ENCODE results near the gene POLN. TPM values are rescaled to one million over a fixed set of nuclear protein-coding genes. Genes with fewer than 3 reads are reported as not detected.

POLN gene
- total RNA-seq, 2 donors from 2014 or later, result 1.6 to 2.8 TPM

DNA sequence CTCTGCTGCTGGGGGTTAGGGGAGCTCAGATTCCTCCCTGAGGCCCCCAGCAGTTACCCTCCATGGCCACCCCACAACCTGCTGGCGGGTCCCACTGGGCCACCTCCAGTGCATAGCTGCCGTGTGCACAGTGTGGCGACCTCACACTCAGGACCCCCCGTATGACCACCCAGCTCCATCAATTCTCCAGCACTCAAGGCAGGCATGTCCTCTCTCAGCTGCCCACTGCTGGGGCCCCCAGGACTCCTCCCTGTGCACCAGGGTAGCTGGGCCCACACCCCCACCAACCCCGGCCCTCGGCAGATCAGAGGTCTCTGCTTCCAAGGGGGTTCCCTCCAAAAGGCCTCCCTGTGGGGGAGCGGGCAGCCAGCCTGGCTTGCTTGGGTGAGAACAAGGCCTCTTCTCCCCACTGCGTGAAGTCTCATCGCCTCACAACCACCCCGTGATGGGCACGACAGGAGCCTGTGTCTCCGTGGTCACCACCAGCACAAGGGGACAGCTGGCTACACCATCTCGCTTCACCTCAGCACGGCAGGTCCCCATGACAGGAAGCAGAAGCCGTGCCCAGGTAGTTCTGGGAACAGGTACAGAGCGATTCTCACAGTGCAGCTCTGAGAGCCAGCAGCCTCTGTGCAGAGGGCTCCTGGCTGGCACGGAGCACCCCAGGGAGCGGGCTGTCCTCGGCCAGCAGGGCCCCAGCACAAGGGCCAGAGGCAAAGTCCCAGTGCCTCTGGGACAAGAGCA lies 4.6 kb upstream of the POLN start:
- peaks cover 10% of the 10 kb centered on the region for H3K4me1 ChIP-seq
- H3K4me3 ChIP-seq, result no peak overlapping the region
- H3K36me3 ChIP-seq, result peaks cover 6% of the 10 kb centered on the region
- no peak overlapping the region for H3K27ac ChIP-seq
- TF ChIP-seq, protein P1, sequence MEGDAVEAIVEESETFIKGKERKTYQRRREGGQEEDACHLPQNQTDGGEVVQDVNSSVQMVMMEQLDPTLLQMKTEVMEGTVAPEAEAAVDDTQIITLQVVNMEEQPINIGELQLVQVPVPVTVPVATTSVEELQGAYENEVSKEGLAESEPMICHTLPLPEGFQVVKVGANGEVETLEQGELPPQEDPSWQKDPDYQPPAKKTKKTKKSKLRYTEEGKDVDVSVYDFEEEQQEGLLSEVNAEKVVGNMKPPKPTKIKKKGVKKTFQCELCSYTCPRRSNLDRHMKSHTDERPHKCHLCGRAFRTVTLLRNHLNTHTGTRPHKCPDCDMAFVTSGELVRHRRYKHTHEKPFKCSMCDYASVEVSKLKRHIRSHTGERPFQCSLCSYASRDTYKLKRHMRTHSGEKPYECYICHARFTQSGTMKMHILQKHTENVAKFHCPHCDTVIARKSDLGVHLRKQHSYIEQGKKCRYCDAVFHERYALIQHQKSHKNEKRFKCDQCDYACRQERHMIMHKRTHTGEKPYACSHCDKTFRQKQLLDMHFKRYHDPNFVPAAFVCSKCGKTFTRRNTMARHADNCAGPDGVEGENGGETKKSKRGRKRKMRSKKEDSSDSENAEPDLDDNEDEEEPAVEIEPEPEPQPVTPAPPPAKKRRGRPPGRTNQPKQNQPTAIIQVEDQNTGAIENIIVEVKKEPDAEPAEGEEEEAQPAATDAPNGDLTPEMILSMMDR (IDR thresholded peaks at IDR 0.05), result no peak
- intact Hi-C loops (cut with DNase I), result no loop called here
- DNase-seq, result no peak
- H3K9me3 ChIP-seq, result no peaks in the 10 kb centered on the region
- H3K27me3 ChIP-seq, result no peaks in the 10 kb centered on the region
- no peak overlapping the region for H3K9ac ChIP-seq (ENCODE audit: low read depth in 2 of 2, low read length in 2 of 2)

DNA sequence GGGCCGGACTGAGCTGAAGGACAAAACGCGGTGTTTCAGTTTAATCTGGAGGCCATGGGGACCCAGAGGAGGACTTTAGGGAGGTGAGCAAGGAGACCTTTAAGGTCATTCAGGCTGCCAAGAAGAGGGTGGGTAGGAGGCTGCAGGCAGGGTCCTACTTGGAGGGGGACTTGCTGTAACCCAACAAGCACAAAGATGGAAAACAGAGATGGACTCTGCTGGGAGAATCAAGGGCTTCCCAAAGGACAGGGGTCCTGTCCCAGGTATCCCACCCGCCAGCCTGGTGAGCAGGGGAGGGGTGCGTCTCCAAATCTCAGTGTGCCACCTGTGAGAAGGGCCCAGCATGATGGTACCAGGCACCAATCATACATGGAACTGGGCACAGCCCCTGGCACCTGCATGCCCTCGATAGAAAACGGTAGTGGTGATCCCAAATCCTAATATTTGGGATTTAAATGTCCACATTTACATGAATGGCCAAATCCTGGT lies 3.9 kb upstream of the POLN start:
- intact Hi-C loops (cut with DNase I), result no loop called here
- Histone ChIP-seq H3K27me3 (no peaks in the 10 kb centered on the region), H3K4me3 (no peak overlapping the region), H3K36me3 (peaks cover 6% of the 10 kb centered on the region), H3K27ac (no peak overlapping the region), H3K9me3 (no peaks in the 10 kb centered on the region), H3K9ac (ENCODE audit: low read depth in 2 of 2, low read length in 2 of 2) (no peak overlapping the region), H3K4me1 (peaks cover 10% of the 10 kb centered on the region)
- DNase-seq, result no peak
- TF ChIP-seq, protein P1 (IDR thresholded peaks at IDR 0.05), result no peak

DNA sequence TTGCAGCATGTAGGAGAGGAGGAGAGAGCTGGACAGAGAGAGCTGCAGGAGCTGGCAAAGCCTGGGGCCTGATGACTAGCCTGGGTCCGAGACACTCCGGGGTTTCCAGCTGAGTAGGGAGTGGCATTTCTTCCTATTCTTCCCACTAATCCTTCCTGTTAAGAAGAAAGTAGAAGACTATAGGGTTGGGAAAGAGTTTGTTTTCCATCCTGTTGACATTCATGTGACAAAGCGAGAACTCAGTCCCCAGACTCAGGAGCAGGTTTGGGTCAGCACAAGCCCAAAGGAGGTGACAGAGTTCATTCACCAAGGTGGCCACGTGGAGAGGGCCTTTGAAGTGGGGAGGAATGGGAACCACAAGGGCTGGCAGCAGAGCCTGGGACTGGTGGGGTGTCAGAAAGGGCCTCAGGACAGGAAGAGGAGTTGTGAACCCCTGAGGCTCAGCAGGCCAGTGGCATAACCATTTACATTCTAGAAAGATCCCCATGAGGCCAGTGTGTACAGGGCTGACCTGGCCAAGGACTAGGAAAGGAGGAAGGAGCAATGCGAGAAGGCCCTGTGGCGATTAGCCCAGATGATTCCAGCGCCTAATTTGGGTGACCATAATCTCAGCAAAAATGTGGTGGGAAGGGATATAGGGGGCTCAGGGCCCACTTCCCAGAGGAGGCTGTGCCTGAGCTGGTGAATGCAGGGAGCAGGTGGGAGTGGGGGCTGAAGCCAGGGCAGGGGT lies 3.3 kb upstream of the POLN start:
- intact Hi-C loops (cut with DNase I), result no loop called here
- Histone ChIP-seq H3K27me3 (no peaks in the 10 kb centered on the region), H3K36me3 (peaks cover 6% of the 10 kb centered on the region), H3K4me3 (no peak overlapping the region), H3K9me3 (no peaks in the 10 kb centered on the region), H3K9ac (ENCODE audit: low read depth in 2 of 2, low read length in 2 of 2) (peak overlapping the region in 1 of 2 donors; percentile 37), H3K27ac (no peak overlapping the region), H3K4me1 (peaks cover 10% of the 10 kb centered on the region)
- DNase-seq, result no peak
- TF ChIP-seq, protein P1 (IDR thresholded peaks at IDR 0.05), result no peak

DNA sequence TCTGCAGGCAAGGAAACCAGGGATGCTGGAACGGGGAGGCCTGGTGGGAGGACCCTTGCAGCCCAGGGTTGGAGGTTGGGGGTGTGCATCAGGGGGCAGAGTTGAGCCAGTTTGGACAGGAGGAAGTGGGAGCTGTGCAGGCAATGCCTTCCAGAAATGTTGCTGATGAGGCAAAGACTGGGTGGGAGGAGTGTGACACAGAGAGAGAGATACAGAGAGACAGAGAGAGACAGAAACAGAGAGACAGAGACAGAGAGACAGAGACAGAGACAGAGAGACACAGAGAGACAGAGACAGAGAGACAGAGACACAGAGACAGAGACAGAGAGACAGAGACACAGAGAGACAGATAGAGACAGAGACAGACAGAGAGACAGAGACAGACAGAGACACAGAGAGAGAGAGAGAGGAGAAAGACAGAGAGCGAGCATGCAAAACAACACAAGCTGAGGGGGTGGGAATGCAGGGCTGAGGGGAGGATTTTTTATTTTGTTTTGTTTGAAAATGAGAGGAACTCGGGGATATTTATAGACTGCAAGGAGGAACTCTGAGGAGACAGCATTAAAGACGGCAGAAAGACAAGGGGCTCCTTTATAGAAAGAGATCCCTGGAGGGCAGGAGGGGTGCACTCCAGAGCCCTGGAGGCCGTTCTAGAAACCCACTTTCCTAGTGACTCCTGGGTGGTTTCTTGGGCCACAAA lies 1.9 kb upstream of the POLN start:
- intact Hi-C loops (cut with DNase I), result no loop called here
- TF ChIP-seq, protein P1 (IDR thresholded peaks at IDR 0.05), result no peak
- Histone ChIP-seq H3K27ac (peak overlapping the region; percentile 36), H3K36me3 (no peaks in the 10 kb centered on the region), H3K9me3 (no peaks in the 10 kb centered on the region), H3K4me1 (peaks cover 17% of the 10 kb centered on the region), H3K4me3 (no peak overlapping the region), H3K27me3 (no peaks in the 10 kb centered on the region), H3K9ac (ENCODE audit: low read depth in 2 of 2, low read length in 2 of 2) (peak overlapping the region in 1 of 2 donors; percentile 14)
- peak; percentile 53 for DNase-seq

DNA sequence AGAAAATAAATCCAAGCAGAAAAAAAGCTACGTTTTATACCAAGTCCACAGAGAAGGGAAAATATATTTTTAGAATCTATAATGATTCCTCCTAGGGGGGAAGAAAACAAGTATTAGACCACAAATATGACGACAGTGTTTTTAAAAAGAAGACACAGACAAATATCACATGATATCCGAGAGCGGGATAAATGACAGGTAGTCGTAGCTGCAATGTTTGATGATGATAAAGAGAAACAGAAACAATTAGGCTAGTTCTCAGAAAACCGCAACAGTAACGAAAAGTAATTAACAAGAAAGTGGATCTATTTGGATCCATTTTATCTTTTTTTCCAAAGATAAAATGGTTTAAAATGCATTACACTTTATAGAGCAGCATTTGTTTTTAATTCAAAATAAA lies 918 bp downstream of the POLN start:
- Histone ChIP-seq H3K4me1 (peaks cover 17% of the 10 kb centered on the region), H3K4me3 (peak overlapping the region; percentile 56), H3K27ac (peak overlapping the region; percentile 60), H3K9me3 (no peaks in the 10 kb centered on the region), H3K27me3 (no peaks in the 10 kb centered on the region), H3K9ac (ENCODE audit: low read depth in 2 of 2, low read length in 2 of 2) (peak overlapping the region; percentile 82), H3K36me3 (no peaks in the 10 kb centered on the region)
- intact Hi-C loops (cut with DNase I), result no loop called here
- TF ChIP-seq, protein P1 (IDR thresholded peaks at IDR 0.05), result no peak
- no peak for DNase-seq
